DMS153 treated with DMSO at 0.1 percent for 48 hours (cell line): ENCODE data around the gene TUBA3E.
"Not testable (repeated sequence)": the region's sequence is repeated elsewhere in the genome, so short reads cannot be mapped to it uniquely, and the experiment has no call there.

Experiments used
- DNase-seq: peaks from one replicate; lab custom pipeline; 2025; ENCODE audit not compliant: unreplicated experiment; lab: John Stamatoyannopoulos, UW

The TUBA3E gene

GRCh38 chr2:130192451-130192850 lies 5.8 kb downstream of the TUBA3E start:
- not testable (repeated sequence) for DNase-seq

GRCh38 chr2:130191319-130191718 lies 6.9 kb downstream of the TUBA3E start:
- not testable (repeated sequence) for DNase-seq

- no peak for DNase-seq
Observed at GRCh38 chr2:130190237-130190636, 8.0 kb downstream of the TUBA3E start.

DNA sequence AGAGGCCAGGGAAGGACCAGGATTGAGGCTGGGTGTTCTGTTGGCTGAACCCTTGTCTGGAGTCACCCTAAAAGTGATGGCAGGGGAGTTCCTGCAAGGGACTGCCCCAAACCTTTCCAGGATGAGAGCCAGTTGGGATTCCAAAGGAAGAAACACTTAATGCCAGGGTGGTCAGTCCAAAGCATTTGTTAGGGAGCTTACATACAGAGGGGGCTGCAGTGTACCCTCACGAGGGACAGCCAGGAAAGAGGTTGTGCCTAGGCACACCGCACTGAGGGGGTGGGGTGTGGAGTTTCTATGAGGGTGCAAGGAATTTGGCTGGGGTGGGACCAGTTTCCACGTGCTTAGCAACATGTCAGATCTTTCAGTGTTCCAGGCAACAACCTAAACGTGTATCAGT lies 9.3 kb downstream of the TUBA3E start:
- not testable (repeated sequence) for DNase-seq

DNA sequence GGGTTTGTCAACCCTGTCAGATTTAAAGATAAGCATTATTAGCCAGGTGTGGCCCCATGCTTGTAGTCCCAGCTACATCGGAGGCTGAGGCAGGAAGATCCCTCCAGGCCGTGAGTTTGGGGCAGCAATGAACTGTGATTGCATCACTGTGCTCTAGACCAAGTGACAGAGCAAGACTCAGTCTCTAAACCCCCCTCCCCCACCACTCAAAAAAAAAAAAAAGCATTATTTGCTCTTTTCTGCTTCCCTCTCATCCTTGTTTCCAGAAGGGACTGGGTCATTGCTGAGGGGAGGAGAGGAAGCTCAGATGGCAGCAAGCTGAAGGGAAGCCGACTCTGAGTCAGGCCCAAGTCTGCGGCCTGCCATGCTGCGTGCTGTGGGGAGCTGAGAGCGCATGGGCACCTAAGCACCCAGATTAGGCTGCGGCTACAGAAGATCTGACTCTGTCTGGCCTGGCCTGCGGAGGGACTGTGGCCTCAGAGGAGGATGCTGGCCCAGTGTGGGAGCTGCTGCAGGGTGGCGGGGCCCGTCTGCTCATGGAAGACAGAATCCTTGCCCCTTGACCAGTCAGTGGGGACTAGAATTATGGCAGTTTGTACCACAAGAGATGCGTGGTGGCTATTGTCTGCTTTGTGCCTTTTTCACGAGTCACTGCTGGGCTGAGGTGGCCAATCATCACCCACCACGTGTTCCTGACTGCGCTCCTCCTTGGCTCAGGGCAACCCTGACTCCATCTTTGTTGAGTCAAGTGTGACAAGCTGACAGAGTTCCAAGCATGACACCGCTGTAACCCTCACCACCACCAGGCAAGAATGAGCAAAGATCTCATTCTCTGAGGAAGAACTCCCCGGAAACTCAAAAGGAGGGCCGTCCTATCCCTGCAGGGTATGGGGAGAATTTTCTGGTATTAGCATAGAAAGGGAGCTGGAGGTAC lies 10.1 kb downstream of the TUBA3E start:
- not testable (repeated sequence) for DNase-seq

GRCh38 chr2:130187268-130187667 lies 11.0 kb downstream of the TUBA3E start:
- DNase-seq = no peak

GRCh38 chr2:130186391-130186790 lies 11.8 kb downstream of the TUBA3E start:
- no peak for DNase-seq

GRCh38 chr2:130185896-130186295 lies 12.3 kb downstream of the TUBA3E start:
- DNase-seq = no peak

- DNase-seq = no peak
Observed at GRCh38 chr2:130185436-130185835, 12.8 kb downstream of the TUBA3E start.

GRCh38 chr2:130183512-130184373 lies 14.5 kb downstream of the TUBA3E start:
- no peak for DNase-seq

GRCh38 chr2:130182826-130183511 lies 15.3 kb downstream of the TUBA3E start:
- DNase-seq = not testable (repeated sequence)

GRCh38 chr2:130181880-130182682 lies 16.2 kb downstream of the TUBA3E start, which contains the start of gene MZT2B:
TSS of gene MZT2B (plus strand) at chr2:130182262. CDS start at chr2:130182283, 21 bp downstream.
- DNase-seq = peak; percentile 69

DNA sequence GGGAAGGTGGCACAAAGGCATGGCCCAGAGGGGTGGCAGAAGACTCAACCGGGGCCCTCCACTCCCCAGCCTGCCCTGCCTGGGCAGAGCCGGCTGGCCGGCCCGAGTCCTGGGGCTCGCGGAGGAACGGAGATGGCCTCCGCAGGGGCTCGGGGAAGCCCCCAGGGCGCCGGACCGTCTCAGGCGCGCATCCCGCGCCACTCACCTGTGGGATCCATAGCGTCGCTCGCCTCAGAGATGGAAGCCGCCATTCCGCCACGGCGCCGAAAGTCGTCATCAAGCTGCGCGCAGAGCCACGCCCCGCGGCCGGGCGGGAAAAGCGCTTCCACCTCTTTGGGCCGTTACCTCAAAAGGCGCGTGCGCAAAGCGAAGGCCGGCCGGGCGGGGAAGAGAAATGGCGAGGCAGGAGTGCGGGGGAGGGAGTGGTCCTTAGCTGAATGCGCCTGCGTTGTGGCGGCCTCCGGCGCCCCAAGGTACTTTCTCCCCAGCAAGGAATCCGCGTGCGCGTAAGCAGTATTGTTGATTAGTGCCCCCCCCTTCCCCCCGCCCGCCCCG lies 16.8 kb downstream of the TUBA3E start, which contains the start of gene SMPD4:
TSS of gene SMPD4 (minus strand) at position 278 of the 555 bp plus-strand sequence. CDS start 5,010 bp downstream, outside the sequence.
- peak; percentile 87 for DNase-seq

- not testable (repeated sequence) for DNase-seq
Observed at GRCh38 chr2:130180404-130181324, 17.6 kb downstream of the TUBA3E start.

- not testable (repeated sequence) for DNase-seq
Observed at GRCh38 chr2:130174866-130175265, 23.4 kb downstream of the TUBA3E start.

GRCh38 chr2:130169896-130170295 lies 28.3 kb downstream of the TUBA3E start:
- no peak for DNase-seq

DNA sequence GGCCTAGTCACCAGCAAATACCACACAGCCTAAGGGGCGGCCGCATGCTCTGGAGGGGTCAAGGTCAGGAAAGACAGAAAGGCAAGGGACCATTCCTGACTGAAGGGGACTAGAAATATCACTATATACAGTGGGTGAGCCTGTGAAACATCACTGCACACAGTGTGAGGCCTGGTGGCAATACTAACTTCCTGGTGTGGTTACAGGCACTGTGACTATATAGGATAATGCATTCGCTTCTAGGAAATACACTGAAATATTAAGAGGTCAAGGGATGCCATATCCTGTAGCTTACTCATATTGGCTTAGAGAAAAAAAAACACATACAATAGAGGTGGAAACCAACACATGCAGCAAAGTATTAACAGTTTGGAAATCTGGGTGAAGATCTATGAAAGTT lies 29.1 kb downstream of the TUBA3E start:
- DNase-seq = not testable (repeated sequence)

DNA sequence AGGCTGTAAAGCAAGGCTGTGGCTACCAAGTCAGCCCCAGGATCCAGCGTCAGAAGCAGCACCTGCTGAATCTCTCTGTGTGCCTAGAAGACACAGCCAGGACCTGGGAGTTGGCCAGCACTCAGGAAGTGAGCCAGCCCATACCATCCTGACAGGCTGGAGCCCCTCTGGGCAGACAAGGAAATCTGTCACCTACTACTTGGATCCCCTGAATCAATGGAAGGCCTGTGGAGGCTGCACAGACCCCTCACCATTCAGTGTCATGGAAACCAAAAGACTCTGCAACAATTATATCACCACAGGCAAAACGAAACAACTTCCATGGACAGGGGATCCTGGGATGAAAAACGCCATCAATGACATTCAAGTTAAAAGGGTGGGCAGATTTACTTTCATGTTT lies 31.6 kb downstream of the TUBA3E start:
- not testable (repeated sequence) for DNase-seq
